Fibroblast of lung (primary cell): ENCODE data around the gene SPOCK1. TPM values are rescaled to one million over a fixed set of nuclear protein-coding genes. Genes with fewer than 3 reads are reported as not detected.
A peak's percentile ranks its signal among the peaks of the same experiment; 100 is the strongest.

Source experiments
- DNase-seq, 2 donors: peaks; one replicate each; pipeline versions ENCODE4 v3.0.0 to v3.0.0-alpha.2; 2010; ENCODE audit warnings: low read depth in 2 of 2
- H2AFZ ChIP-seq: 2 replicates; pipeline ENCODE4 v1.5.1; 2012; ENCODE audit warnings: low read length, control low read depth, inconsistent platforms
- H3K27ac ChIP-seq: 2 replicates; pipeline ENCODE4 v1.5.1; 2011; ENCODE audit warnings: low read length, control low read depth; ENCODE audit not compliant: insufficient read depth
- H3K27me3 ChIP-seq: 2 replicates; pipeline ENCODE4 v1.5.1; 2011; ENCODE audit warnings: mild to moderate bottlenecking, low read length; ENCODE audit not compliant: control insufficient read depth, insufficient read depth
- H3K36me3 ChIP-seq: 2 replicates; pipeline ENCODE4 v1.5.1; 2011; ENCODE audit warnings: low read length; ENCODE audit not compliant: control insufficient read depth, insufficient read depth
- H3K4me1 ChIP-seq: 2 replicates; pipeline ENCODE4 v1.5.1; 2011; ENCODE audit warnings: low read length; ENCODE audit not compliant: control insufficient read depth, insufficient read depth; ENCODE audit errors: extremely low read depth
- H3K4me2 ChIP-seq: 2 replicates; pipeline ENCODE4 v1.5.1; 2011; ENCODE audit warnings: low read length, control low read depth; ENCODE audit not compliant: insufficient read depth; ENCODE audit errors: extremely low read depth
- H3K4me3 ChIP-seq, 4 experiments: fragments of 200-600 bp in 1 of 4; sonication (generic) in 1 of 4; replicated peaks in 1 of 4; 2 replicates each; pipeline ENCODE4 v1.5.1; 2011 to 2016; ENCODE audit warnings: low read length in 4 of 4, low read depth in 3 of 4, mild to moderate bottlenecking in 3 of 4, control low read depth in 2 of 4, inconsistent platforms in 1 of 4, mixed read lengths in 1 of 4; ENCODE audit not compliant: insufficient read depth in 1 of 4; ENCODE audit errors: control extremely low read depth in 1 of 4
- H3K79me2 ChIP-seq: 2 replicates; pipeline ENCODE4 v1.5.1; 2012; ENCODE audit warnings: mild to moderate bottlenecking, low read length, inconsistent platforms; ENCODE audit not compliant: control insufficient read depth, insufficient read depth
- H3K9ac ChIP-seq: 2 replicates; pipeline ENCODE4 v1.5.1; 2011; ENCODE audit warnings: mild to moderate bottlenecking, low read length, control low read depth; ENCODE audit not compliant: insufficient read depth
- H3K9me3 ChIP-seq: 2 replicates; pipeline ENCODE4 v1.5.1; 2012; ENCODE audit warnings: low read depth, low read length; ENCODE audit not compliant: control insufficient read depth, insufficient read depth
- H4K20me1 ChIP-seq: 2 replicates; pipeline ENCODE4 v1.5.1; 2011; ENCODE audit warnings: low read length; ENCODE audit not compliant: control insufficient read depth, insufficient read depth; ENCODE audit errors: extremely low read depth
- CTCF ChIP-seq, 2 donors: IDR thresholded peaks in 1 of 2; conservative IDR thresholded peaks in 1 of 2; 1 replicate in 1 of 2; 2 replicates in 1 of 2; pipeline ENCODE4 v1.5.1; 2011 to 2012; ENCODE audit warnings: low read length in 2 of 2, control low read depth in 1 of 2, inconsistent platforms in 1 of 2, low read depth in 1 of 2, mild to moderate bottlenecking in 1 of 2
- EZH2 ChIP-seq: IDR thresholded peaks from 2 replicates; pipeline ENCODE4 v1.5.1; 2012; ENCODE audit warnings: low read length, control low read depth, mild to moderate bottlenecking; ENCODE audit errors: missing control alignments
- polyA plus RNA-seq, 2 donors: library from polyadenylated mRNA; depleted of rRNA in 1 of 2; stranded (reverse) in 1 of 2; unstranded in 1 of 2; fragments of >200 nt; gene quantifications; 2 replicates each; pipeline ENCODE4 v1.2.1, GENCODE V29; 2011 to 2012; ENCODE audit warnings: missing spikeins in 1 of 2
- total RNA-seq: library from RNA; depleted of rRNA; stranded (reverse); fragments of >200 nt; gene quantifications from 2 replicates; pipeline ENCODE4 v1.2.1, GENCODE V29; 2014

SPOCK1 gene
- total and polyA plus RNA-seq, 2 donors (not counting 1 experiment from before 2014, with no cell fraction given): 11.1 to 34.9 TPM

GRCh38 chr5:137346281-137346680 is 152.8 kb downstream of the SPOCK1 start:
- H3K9me3 ChIP-seq: no peaks in the 10 kb centered on the region
- no peaks in the 10 kb centered on the region for H3K4me1 ChIP-seq
- H3K9ac ChIP-seq: no peak overlapping the region
- no peak overlapping the region for H3K4me3 ChIP-seq
- no peak for TF ChIP-seq EZH2
- no peak for TF ChIP-seq CTCF (conservative IDR thresholded peaks at IDR 0.05 in 1 of 2, IDR thresholded peaks at IDR 0.05 in 1 of 2; ENCODE audit: low read depth in 1 of 2, low read length in 2 of 2)
- no peaks in the 10 kb centered on the region for H3K36me3 ChIP-seq
- no peaks in the 10 kb centered on the region for H4K20me1 ChIP-seq
- H3K27me3 ChIP-seq: no peaks in the 10 kb centered on the region
- no peaks in the 10 kb centered on the region for H3K79me2 ChIP-seq
- H2AFZ ChIP-seq: no peak overlapping the region
- DNase-seq: no peak
- no peak overlapping the region for H3K27ac ChIP-seq
- H3K4me2 ChIP-seq: no peak overlapping the region

- Histone ChIP-seq H3K79me2 (no peaks in the 10 kb centered on the region), H3K27ac (no peak overlapping the region), H3K4me1 (no peaks in the 10 kb centered on the region), H4K20me1 (no peaks in the 10 kb centered on the region), H3K9ac (no peak overlapping the region), H3K4me2 (no peak overlapping the region), H2AFZ (no peak overlapping the region), H3K4me3 (no peak overlapping the region), H3K36me3 (no peaks in the 10 kb centered on the region), H3K9me3 (no peaks in the 10 kb centered on the region), H3K27me3 (no peaks in the 10 kb centered on the region)
- DNase-seq: no peak
- TF ChIP-seq CTCF (conservative IDR thresholded peaks at IDR 0.05 in 1 of 2, IDR thresholded peaks at IDR 0.05 in 1 of 2; ENCODE audit: low read depth in 1 of 2, low read length in 2 of 2) (no peak), EZH2 (no peak)
These were observed 153.7 kb downstream of the SPOCK1 start for GRCh38 chr5:137345396-137345795.

GRCh38 chr5:137344723-137345322 is 154.3 kb downstream of the SPOCK1 start:
- no peaks in the 10 kb centered on the region for H4K20me1 ChIP-seq
- DNase-seq: peak; percentile 24 to 52
- H3K9me3 ChIP-seq: no peaks in the 10 kb centered on the region
- no peaks in the 10 kb centered on the region for H3K79me2 ChIP-seq
- no peaks in the 10 kb centered on the region for H3K4me1 ChIP-seq
- TF ChIP-seq EZH2: no peak
- peak; percentile 67 to 99 for TF ChIP-seq CTCF (conservative IDR thresholded peaks at IDR 0.05 in 1 of 2, IDR thresholded peaks at IDR 0.05 in 1 of 2; ENCODE audit: low read depth in 1 of 2, low read length in 2 of 2)
- H2AFZ ChIP-seq: no peak overlapping the region
- H3K4me2 ChIP-seq: no peak overlapping the region
- no peak overlapping the region for H3K9ac ChIP-seq
- no peaks in the 10 kb centered on the region for H3K27me3 ChIP-seq
- H3K36me3 ChIP-seq: no peaks in the 10 kb centered on the region
- no peak overlapping the region for H3K4me3 ChIP-seq
- H3K27ac ChIP-seq: no peak overlapping the region
